ENCODE measurements around the gene DGKI. TPM values are rescaled to one million over a fixed set of nuclear protein-coding genes. Genes with fewer than 3 reads are reported as not detected.

The DGKI gene
- polyA plus RNA-seq, 4 donors: 0.35 to 0.54 TPM; not detected in 2

DNA sequence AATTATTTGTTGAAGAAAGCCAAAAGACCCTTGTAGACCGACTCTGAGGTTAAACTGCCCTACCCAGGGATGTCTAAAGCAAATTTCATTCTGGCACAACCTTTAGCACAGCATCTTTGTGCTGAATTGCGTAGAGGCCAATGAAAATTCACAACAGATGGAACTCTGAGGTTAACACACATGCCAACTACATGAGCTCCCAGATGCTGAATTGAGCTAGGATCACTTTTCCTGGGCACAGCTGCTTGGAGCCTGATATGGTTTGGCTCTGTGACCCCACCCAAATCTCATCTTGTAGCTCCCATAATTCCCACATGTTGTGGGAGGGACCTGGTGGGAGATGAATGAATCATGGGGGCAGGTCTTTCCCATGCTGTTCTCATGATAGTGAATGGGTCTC is 345.2 kb downstream of the DGKI start:
- no peaks in the 10 kb centered on the region for H3K4me1 ChIP-seq (ENCODE audit: control insufficient read depth in 3 of 3, insufficient read depth in 2 of 3, low read depth in 1 of 3, low read length in 2 of 3)
- 67 to 80% (median 70%) methylated on average over 2 of the region's 2 CpGs for WGBS, 3 donors
- H3K4me3 ChIP-seq (ENCODE audit: low read depth in 1 of 3, low read length in 3 of 3): no peak overlapping the region
- H3K36me3 ChIP-seq (ENCODE audit: control insufficient read depth in 3 of 3, insufficient read depth in 2 of 3, low read depth in 1 of 3, low read length in 3 of 3): no peaks in the 10 kb centered on the region
- DNase-seq: no peak
- no peak for FAIRE-seq
- no peak overlapping the region for H3K27ac ChIP-seq (ENCODE audit: low read depth in 1 of 3, low read length in 2 of 3)
- no peaks in the 10 kb centered on the region for H3K9me3 ChIP-seq (ENCODE audit: control insufficient read depth in 2 of 2, insufficient read depth in 1 of 2, low read depth in 1 of 2, low read length in 1 of 2)
- no peaks in the 10 kb centered on the region for H3K27me3 ChIP-seq (ENCODE audit: control insufficient read depth in 3 of 3, insufficient read depth in 3 of 3, low read length in 3 of 3)

- no peaks in the 10 kb centered on the region for H3K9me3 ChIP-seq (ENCODE audit: control insufficient read depth in 2 of 2, insufficient read depth in 1 of 2, low read depth in 1 of 2, low read length in 1 of 2)
- no peaks in the 10 kb centered on the region for H3K4me1 ChIP-seq (ENCODE audit: control insufficient read depth in 3 of 3, insufficient read depth in 2 of 3, low read depth in 1 of 3, low read length in 2 of 3)
- no peaks in the 10 kb centered on the region for H3K27me3 ChIP-seq (ENCODE audit: control insufficient read depth in 3 of 3, insufficient read depth in 3 of 3, low read length in 3 of 3)
- no peak overlapping the region for H3K27ac ChIP-seq (ENCODE audit: low read depth in 1 of 3, low read length in 2 of 3)
- no peak overlapping the region for H3K4me3 ChIP-seq (ENCODE audit: low read depth in 1 of 3, low read length in 3 of 3)
- no peaks in the 10 kb centered on the region for H3K36me3 ChIP-seq (ENCODE audit: control insufficient read depth in 3 of 3, insufficient read depth in 2 of 3, low read depth in 1 of 3, low read length in 3 of 3)
- FAIRE-seq (no peak), DNase-seq (no peak)
- 91 to 93% (median 91%) methylated on average over 6 of the region's 6 CpGs for WGBS, 3 donors
Measured at GRCh38 chr7:137492889-137493288, 353.9 kb downstream of the DGKI start.

GRCh38 chr7:137489880-137490279 is 356.9 kb downstream of the DGKI start:
- no peaks in the 10 kb centered on the region for H3K36me3 ChIP-seq (ENCODE audit: control insufficient read depth in 3 of 3, insufficient read depth in 2 of 3, low read depth in 1 of 3, low read length in 3 of 3)
- no peak overlapping the region for H3K27ac ChIP-seq (ENCODE audit: low read depth in 1 of 3, low read length in 2 of 3)
- no peaks in the 10 kb centered on the region for H3K9me3 ChIP-seq (ENCODE audit: control insufficient read depth in 2 of 2, insufficient read depth in 1 of 2, low read depth in 1 of 2, low read length in 1 of 2)
- WGBS, 3 donors: 78 to 92% (median 87%) methylated on average over 2 of the region's 2 CpGs
- DNase-seq (no peak), FAIRE-seq (no peak)
- no peaks in the 10 kb centered on the region for H3K27me3 ChIP-seq (ENCODE audit: control insufficient read depth in 3 of 3, insufficient read depth in 3 of 3, low read length in 3 of 3)
- H3K4me1 ChIP-seq (ENCODE audit: control insufficient read depth in 3 of 3, insufficient read depth in 2 of 3, low read depth in 1 of 3, low read length in 2 of 3): no peaks in the 10 kb centered on the region
- no peak overlapping the region for H3K4me3 ChIP-seq (ENCODE audit: low read depth in 1 of 3, low read length in 3 of 3)

GRCh38 chr7:137488038-137488437 is 358.7 kb downstream of the DGKI start:
- Histone ChIP-seq H3K4me1 (ENCODE audit: control insufficient read depth in 3 of 3, insufficient read depth in 2 of 3, low read depth in 1 of 3, low read length in 2 of 3) (no peaks in the 10 kb centered on the region), H3K27ac (ENCODE audit: low read depth in 1 of 3, low read length in 2 of 3) (no peak overlapping the region), H3K4me3 (ENCODE audit: low read depth in 1 of 3, low read length in 3 of 3) (no peak overlapping the region), H3K9me3 (ENCODE audit: control insufficient read depth in 2 of 2, insufficient read depth in 1 of 2, low read depth in 1 of 2, low read length in 1 of 2) (no peaks in the 10 kb centered on the region), H3K27me3 (ENCODE audit: control insufficient read depth in 3 of 3, insufficient read depth in 3 of 3, low read length in 3 of 3) (no peaks in the 10 kb centered on the region), H3K36me3 (ENCODE audit: control insufficient read depth in 3 of 3, insufficient read depth in 2 of 3, low read depth in 1 of 3, low read length in 3 of 3) (no peaks in the 10 kb centered on the region)
- 51 to 89% (median 74%) methylated on average over 1 of the region's 1 CpG for WGBS, 3 donors
- FAIRE-seq: no peak
- no peak for DNase-seq

GRCh38 chr7:137485818-137486217 is 361.0 kb downstream of the DGKI start:
- WGBS, 3 donors: 36 to 56% (median 41%) methylated on average over 2 of the region's 2 CpGs
- H3K9me3 ChIP-seq (ENCODE audit: control insufficient read depth in 2 of 2, insufficient read depth in 1 of 2, low read depth in 1 of 2, low read length in 1 of 2): no peaks in the 10 kb centered on the region
- no peaks in the 10 kb centered on the region for H3K36me3 ChIP-seq (ENCODE audit: control insufficient read depth in 3 of 3, insufficient read depth in 2 of 3, low read depth in 1 of 3, low read length in 3 of 3)
- FAIRE-seq (no peak), DNase-seq (no peak)
- no peak overlapping the region for H3K4me3 ChIP-seq (ENCODE audit: low read depth in 1 of 3, low read length in 3 of 3)
- no peak overlapping the region for H3K27ac ChIP-seq (ENCODE audit: low read depth in 1 of 3, low read length in 2 of 3)
- no peaks in the 10 kb centered on the region for H3K4me1 ChIP-seq (ENCODE audit: control insufficient read depth in 3 of 3, insufficient read depth in 2 of 3, low read depth in 1 of 3, low read length in 2 of 3)
- H3K27me3 ChIP-seq (ENCODE audit: control insufficient read depth in 3 of 3, insufficient read depth in 3 of 3, low read length in 3 of 3): no peaks in the 10 kb centered on the region

DNA sequence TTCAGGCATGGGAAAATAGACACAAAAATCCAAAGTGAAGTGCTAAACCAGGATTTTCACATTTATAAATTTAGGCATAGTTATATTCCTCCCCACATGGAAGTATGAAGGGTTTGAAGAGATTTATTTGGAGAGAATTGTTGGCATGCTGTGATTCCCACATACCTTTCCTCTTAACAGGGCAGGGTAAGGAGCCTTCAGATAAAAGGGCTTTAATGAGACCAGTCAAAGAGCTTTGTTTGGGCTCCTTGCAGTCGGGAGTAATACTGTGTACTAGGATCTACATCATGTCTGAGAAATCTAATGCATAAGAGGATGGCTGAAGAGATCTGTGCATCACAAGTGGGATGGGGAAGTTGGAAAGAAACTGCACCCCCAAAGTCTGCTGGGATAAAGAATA is 362.4 kb downstream of the DGKI start:
- no peak for FAIRE-seq
- no peak overlapping the region for H3K27ac ChIP-seq (ENCODE audit: low read depth in 1 of 3, low read length in 2 of 3)
- no peak overlapping the region for H3K4me3 ChIP-seq (ENCODE audit: low read depth in 1 of 3, low read length in 3 of 3)
- WGBS, 3 donors: 21 to 55% (median 33%) methylated on average over 1 of the region's 1 CpG
- H3K9me3 ChIP-seq (ENCODE audit: control insufficient read depth in 2 of 2, insufficient read depth in 1 of 2, low read depth in 1 of 2, low read length in 1 of 2): no peaks in the 10 kb centered on the region
- no peak for DNase-seq
- H3K36me3 ChIP-seq (ENCODE audit: control insufficient read depth in 3 of 3, insufficient read depth in 2 of 3, low read depth in 1 of 3, low read length in 3 of 3): no peaks in the 10 kb centered on the region
- H3K4me1 ChIP-seq (ENCODE audit: control insufficient read depth in 3 of 3, insufficient read depth in 2 of 3, low read depth in 1 of 3, low read length in 2 of 3): no peaks in the 10 kb centered on the region
- no peaks in the 10 kb centered on the region for H3K27me3 ChIP-seq (ENCODE audit: control insufficient read depth in 3 of 3, insufficient read depth in 3 of 3, low read length in 3 of 3)

DNA sequence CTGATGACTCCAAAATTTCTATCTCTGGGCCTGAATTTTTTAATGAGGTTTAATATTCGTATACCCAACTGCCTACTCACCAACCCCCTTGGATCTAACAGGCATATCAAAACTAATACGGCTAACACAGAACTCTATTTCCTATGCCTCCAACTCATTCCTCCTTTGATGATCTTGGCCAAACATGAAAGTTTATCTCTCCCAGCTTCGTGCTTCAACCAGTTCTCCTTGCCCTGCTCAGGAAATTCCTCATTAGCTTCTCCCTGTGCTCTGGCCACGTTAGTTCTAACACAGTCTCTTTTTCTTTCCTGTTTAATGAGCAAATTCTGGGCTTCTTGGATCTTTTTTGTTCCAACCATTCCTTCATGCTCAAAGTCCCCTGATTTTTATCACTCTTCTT is 364.3 kb downstream of the DGKI start:
- Histone ChIP-seq H3K4me3 (ENCODE audit: low read depth in 1 of 3, low read length in 3 of 3) (no peak overlapping the region), H3K9me3 (ENCODE audit: control insufficient read depth in 2 of 2, insufficient read depth in 1 of 2, low read depth in 1 of 2, low read length in 1 of 2) (no peaks in the 10 kb centered on the region), H3K36me3 (ENCODE audit: control insufficient read depth in 3 of 3, insufficient read depth in 2 of 3, low read depth in 1 of 3, low read length in 3 of 3) (no peaks in the 10 kb centered on the region), H3K27ac (ENCODE audit: low read depth in 1 of 3, low read length in 2 of 3) (no peak overlapping the region), H3K27me3 (ENCODE audit: control insufficient read depth in 3 of 3, insufficient read depth in 3 of 3, low read length in 3 of 3) (no peaks in the 10 kb centered on the region), H3K4me1 (ENCODE audit: control insufficient read depth in 3 of 3, insufficient read depth in 2 of 3, low read depth in 1 of 3, low read length in 2 of 3) (no peaks in the 10 kb centered on the region)
- no peak for DNase-seq
- 54 to 71% (median 60%) methylated on average over 4 of the region's 4 CpGs for WGBS, 3 donors
- FAIRE-seq: no peak

DNA sequence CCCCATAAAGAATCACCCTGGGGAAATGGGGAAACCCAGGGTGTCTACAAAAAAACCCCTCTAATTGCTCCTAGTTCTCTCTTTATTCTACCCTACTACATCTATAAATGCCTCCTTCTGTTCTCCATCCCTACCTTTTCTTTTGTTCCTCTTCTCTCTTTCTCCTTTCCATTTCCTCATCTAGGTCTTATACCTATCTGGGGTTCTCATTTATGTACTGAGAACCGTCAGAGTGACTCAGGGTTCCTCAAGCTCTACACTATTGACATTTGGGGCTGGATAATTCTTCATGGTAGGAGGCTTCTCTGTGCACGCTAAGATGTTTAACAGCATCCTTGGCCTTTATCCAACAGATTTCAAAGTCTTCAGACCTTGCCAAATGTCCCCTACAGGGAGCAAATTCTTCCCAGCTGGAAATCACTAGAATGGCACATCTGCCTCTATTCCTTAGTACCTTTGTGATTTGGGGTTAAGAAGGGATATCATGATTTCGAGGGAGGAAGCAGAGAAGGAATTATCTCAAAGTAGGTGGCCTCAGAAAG is 365.9 kb downstream of the DGKI start:
- Histone ChIP-seq H3K4me1 (ENCODE audit: control insufficient read depth in 3 of 3, insufficient read depth in 2 of 3, low read depth in 1 of 3, low read length in 2 of 3) (no peaks in the 10 kb centered on the region), H3K27me3 (ENCODE audit: control insufficient read depth in 3 of 3, insufficient read depth in 3 of 3, low read length in 3 of 3) (no peaks in the 10 kb centered on the region), H3K36me3 (ENCODE audit: control insufficient read depth in 3 of 3, insufficient read depth in 2 of 3, low read depth in 1 of 3, low read length in 3 of 3) (no peaks in the 10 kb centered on the region), H3K4me3 (ENCODE audit: low read depth in 1 of 3, low read length in 3 of 3) (no peak overlapping the region), H3K27ac (ENCODE audit: low read depth in 1 of 3, low read length in 2 of 3) (no peak overlapping the region), H3K9me3 (ENCODE audit: control insufficient read depth in 2 of 2, insufficient read depth in 1 of 2, low read depth in 1 of 2, low read length in 1 of 2) (no peaks in the 10 kb centered on the region)
- WGBS, 3 donors: 50 to 63% (median 59%) methylated on average over 3 of the region's 3 CpGs
- DNase-seq: no peak
- no peak for FAIRE-seq

DNA sequence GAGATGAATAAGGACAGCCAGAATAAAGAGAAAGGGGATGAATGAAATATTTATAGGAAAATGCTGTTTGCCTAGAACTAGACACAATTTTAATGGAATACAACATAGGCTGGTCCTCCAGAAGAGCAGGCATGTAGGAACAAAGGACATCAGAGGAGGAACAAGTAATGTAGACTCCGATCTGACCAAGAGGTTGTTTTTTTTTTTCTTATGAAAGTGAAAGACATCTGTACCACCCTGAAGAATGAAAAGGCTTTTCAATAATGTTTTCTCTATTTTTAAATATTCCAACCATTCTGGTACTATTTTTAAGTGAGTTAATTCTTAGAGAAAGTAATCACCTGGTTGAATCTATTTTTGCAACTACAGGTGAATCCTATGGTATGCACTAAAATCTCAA is 366.4 kb downstream of the DGKI start:
- DNase-seq (no peak), FAIRE-seq (no peak)
- Histone ChIP-seq H3K27ac (ENCODE audit: low read depth in 1 of 3, low read length in 2 of 3) (no peak overlapping the region), H3K4me3 (ENCODE audit: low read depth in 1 of 3, low read length in 3 of 3) (no peak overlapping the region), H3K36me3 (ENCODE audit: control insufficient read depth in 3 of 3, insufficient read depth in 2 of 3, low read depth in 1 of 3, low read length in 3 of 3) (no peaks in the 10 kb centered on the region), H3K4me1 (ENCODE audit: control insufficient read depth in 3 of 3, insufficient read depth in 2 of 3, low read depth in 1 of 3, low read length in 2 of 3) (no peaks in the 10 kb centered on the region), H3K27me3 (ENCODE audit: control insufficient read depth in 3 of 3, insufficient read depth in 3 of 3, low read length in 3 of 3) (no peaks in the 10 kb centered on the region), H3K9me3 (ENCODE audit: control insufficient read depth in 2 of 2, insufficient read depth in 1 of 2, low read depth in 1 of 2, low read length in 1 of 2) (no peaks in the 10 kb centered on the region)
- 77 to 93% (median 85%) methylated on average over 1 of the region's 1 CpG for WGBS, 3 donors
